GM10248 (cell line): ENCODE results near the gene HIVEP1.
A peak's percentile ranks its signal among the peaks of the same experiment; 100 is the strongest.

Source experiments
- CTCF ChIA-PET: fragments of 300-600 bp; sonication (Branson Sonifier 250); formaldehyde crosslinking; extraction: SDS; loops from one replicate; lab custom pipeline; 2021; ENCODE audit warnings: antibody characterized with exemption; lab: Yijun Ruan, JAX
- POLR2A ChIA-PET: fragments of 350-650 bp; sonication (Branson Sonifier 250); formaldehyde crosslinking; extraction: SDS; loops from one replicate; lab custom pipeline; 2020; ENCODE audit warnings: antibody characterized with exemption; lab: Yijun Ruan, JAX
- DNase-seq: peaks from one replicate; pipeline ENCODE4 v3.0.0; 2012; ENCODE audit errors: extremely low spot score
- CTCF ChIP-seq: IDR thresholded peaks from 2 replicates; pipeline ENCODE4 v1.5.1; 2012; ENCODE audit warnings: mild to moderate bottlenecking, low read depth; ENCODE audit errors: extremely low read depth, missing control alignments, control extremely low read depth

HIVEP1 gene

GRCh38 chr6:12048609-12049008 lies 36.5 kb downstream of the HIVEP1 start:
- CTCF ChIA-PET: interaction anchor here (1.6 to 2.9 kb wide), 2 partner anchors 17 to 34 kb away, joined by 4 to 8 read pairs; no protein-coding TSS in a partner anchor
- no peak for DNase-seq
- no peak for TF ChIP-seq CTCF
- POLR2A ChIA-PET: interaction anchor here (1.6 kb wide), 1 partner anchor 317 kb away, joined by 3 read pairs; no protein-coding TSS in a partner anchor

- CTCF ChIA-PET: interaction anchor here (0.7 to 2.9 kb wide), 2 partner anchors 16 to 393 kb away, joined by 3 to 8 read pairs; no protein-coding TSS in a partner anchor
- POLR2A ChIA-PET: no interaction called here
- no peak for TF ChIP-seq CTCF
- DNase-seq: peak; percentile 42
Observed at GRCh38 chr6:12049165-12049564, 37.1 kb downstream of the HIVEP1 start.

GRCh38 chr6:12051861-12052368 lies 39.8 kb downstream of the HIVEP1 start:
- TF ChIP-seq CTCF: no peak
- peak; percentile 69 for DNase-seq
- POLR2A ChIA-PET: no interaction called here
- CTCF ChIA-PET: interaction anchor here (1.5 kb wide), 1 partner anchor 14 kb away, joined by 3 read pairs; no protein-coding TSS in a partner anchor

GRCh38 chr6:12058172-12058961 lies 46.3 kb downstream of the HIVEP1 start:
- ChIA-PET POLR2A (no interaction called here), CTCF (interaction anchor here (1.0 kb wide), 1 partner anchor 11 kb away, joined by 4 read pairs; no protein-coding TSS in a partner anchor)
- no peak for DNase-seq
- no peak for TF ChIP-seq CTCF

- CTCF ChIA-PET: interaction anchor here (1.1 to 1.3 kb wide), 2 partner anchors 15 to 20 kb away, joined by 3 to 4 read pairs; no protein-coding TSS in a partner anchor
Observed at GRCh38 chr6:12060780-12061609, 48.9 kb downstream of the HIVEP1 start.

More at GRCh38 chr6:12060780-12061609, 48.9 kb downstream of the HIVEP1 start:
- peak; percentile 74 for DNase-seq
- no peak for TF ChIP-seq CTCF
- POLR2A ChIA-PET: no interaction called here
